H9 (cell line): ENCODE measurements around the gene LARP4. TPM values are rescaled to one million over a fixed set of nuclear protein-coding genes. Genes with fewer than 3 reads are reported as not detected.

ENCODE experiments used
- DNase-seq: peaks from one replicate; pipeline ENCODE4 v3.0.0-alpha.2; 2017
- H2AFZ ChIP-seq: one replicate; pipeline ENCODE4 v1.6.1; 2013; ENCODE audit warnings: mild to moderate bottlenecking, low read length, control low read depth, moderate library complexity
- H2AK5ac ChIP-seq: 2 replicates; pipeline ENCODE4 v1.6.1; 2013; ENCODE audit warnings: low read length, control low read depth, mixed read lengths; ENCODE audit not compliant: insufficient read length
- H2BK120ac ChIP-seq: one replicate; pipeline ENCODE4 v1.6.1; 2013; ENCODE audit warnings: low read depth, mild to moderate bottlenecking, low read length, control low read depth, inconsistent platforms; ENCODE audit not compliant: poor library complexity, severe bottlenecking
- H2BK12ac ChIP-seq: 2 replicates; pipeline ENCODE4 v1.6.1; 2013; ENCODE audit warnings: low read length, control low read depth, mixed read lengths, low read depth; ENCODE audit not compliant: insufficient read length
- H2BK15ac ChIP-seq: 2 replicates; pipeline ENCODE4 v1.6.1; 2013; ENCODE audit warnings: low read depth, low read length, control low read depth
- H2BK20ac ChIP-seq: one replicate; pipeline ENCODE4 v1.6.1; 2013; ENCODE audit warnings: low read depth, mild to moderate bottlenecking, low read length, control low read depth, inconsistent platforms; ENCODE audit not compliant: poor library complexity, severe bottlenecking
- H2BK5ac ChIP-seq: 2 replicates; pipeline ENCODE4 v1.6.1; 2013; ENCODE audit warnings: low read length, control low read depth, mixed read lengths; ENCODE audit not compliant: insufficient read length
- H3K14ac ChIP-seq: 2 replicates; pipeline ENCODE4 v1.6.1; 2013; ENCODE audit warnings: low read length, control low read depth; ENCODE audit not compliant: insufficient read depth
- H3K18ac ChIP-seq: 2 replicates; pipeline ENCODE4 v1.6.1; 2013; ENCODE audit warnings: low read depth, mild to moderate bottlenecking, mixed read lengths, low read length, control low read depth; ENCODE audit not compliant: insufficient read length
- H3K23ac ChIP-seq: 2 replicates; pipeline ENCODE4 v1.6.1; 2013; ENCODE audit warnings: low read length, control low read depth, mixed read lengths, low read depth; ENCODE audit not compliant: insufficient read length
- H3K23me2 ChIP-seq: 2 replicates; pipeline ENCODE4 v1.6.1; 2013; ENCODE audit warnings: low read depth, mild to moderate bottlenecking, mixed read lengths, low read length, control low read depth; ENCODE audit not compliant: insufficient read length, poor library complexity, severe bottlenecking
- H3K27ac ChIP-seq: 2 replicates; pipeline ENCODE4 v1.5.1; 2013; ENCODE audit warnings: low read length, control low read depth, mixed read lengths, low read depth; ENCODE audit not compliant: insufficient read length
- H3K27me3 ChIP-seq: 2 replicates; pipeline ENCODE4 v1.6.1; 2013; ENCODE audit warnings: low read length, control low read depth, inconsistent platforms; ENCODE audit not compliant: insufficient read depth
- H3K4ac ChIP-seq: 2 replicates; pipeline ENCODE4 v1.6.1; 2013; ENCODE audit warnings: low read depth, mild to moderate bottlenecking, control low read depth, inconsistent platforms, low read length, moderate library complexity
- H3K4me1 ChIP-seq: 2 replicates; pipeline ENCODE4 v1.6.1; 2013; ENCODE audit warnings: low read length, control low read depth, inconsistent platforms; ENCODE audit not compliant: insufficient read depth
- H3K4me2 ChIP-seq: 2 replicates; pipeline ENCODE4 v1.6.1; 2013; ENCODE audit warnings: low read length, control low read depth, mixed read lengths; ENCODE audit not compliant: insufficient read length, insufficient read depth
- H3K56ac ChIP-seq: 2 replicates; pipeline ENCODE4 v1.6.1; 2013; ENCODE audit warnings: low read depth, mild to moderate bottlenecking, mixed read lengths, low read length, control low read depth; ENCODE audit not compliant: insufficient read length
- H3K79me1 ChIP-seq: 2 replicates; pipeline ENCODE4 v1.6.1; 2013; ENCODE audit warnings: low read depth, mild to moderate bottlenecking, moderate library complexity, low read length, control low read depth, inconsistent platforms; ENCODE audit not compliant: insufficient read depth, poor library complexity, severe bottlenecking
- H3K79me2 ChIP-seq: 2 replicates; pipeline ENCODE4 v1.6.1; 2013; ENCODE audit warnings: low read length, control low read depth, inconsistent platforms; ENCODE audit not compliant: insufficient read depth
- H3K9ac ChIP-seq: 2 replicates; pipeline ENCODE4 v1.6.1; 2013; ENCODE audit warnings: low read length, control low read depth, mixed read lengths; ENCODE audit not compliant: insufficient read length; ENCODE audit errors: extremely low read depth
- H3K9me3 ChIP-seq: one replicate; pipeline ENCODE4 v1.6.1; 2013; ENCODE audit warnings: low read depth, low read length, inconsistent platforms; ENCODE audit not compliant: control insufficient read depth
- H3T11ph ChIP-seq: one replicate; pipeline ENCODE4 v1.6.1; 2013; ENCODE audit warnings: mild to moderate bottlenecking, low read length, control low read depth, inconsistent platforms
- H4K20me1 ChIP-seq: one replicate; pipeline ENCODE4 v1.6.1; 2013; ENCODE audit not compliant: control insufficient read depth, insufficient read length, insufficient read depth
- H4K5ac ChIP-seq: 2 replicates; pipeline ENCODE4 v1.6.1; 2013; ENCODE audit warnings: low read depth, mild to moderate bottlenecking, mixed read lengths, low read length, control low read depth; ENCODE audit not compliant: insufficient read length
- H4K8ac ChIP-seq: replicated peaks from 2 replicates; pipeline ENCODE4 v1.6.1; 2013; ENCODE audit warnings: low read length, control low read depth, mixed read lengths, low read depth; ENCODE audit not compliant: insufficient read length
- H4K91ac ChIP-seq: 2 replicates; pipeline ENCODE4 v1.6.1; 2013; ENCODE audit warnings: low read depth, mild to moderate bottlenecking, moderate library complexity, mixed read lengths, low read length, control low read depth; ENCODE audit not compliant: insufficient read length
- H3K27ac Mint-ChIP-seq, 3 experiments: 2 replicates in 2 of 3; 3 replicates in 1 of 3; pipeline ENCODE4 v1.8.0; 2020 to 2021; ENCODE audit warnings: mixed read lengths in 3 of 3, mild to moderate bottlenecking in 1 of 3, moderate library complexity in 1 of 3
- H3K27me3 Mint-ChIP-seq: 2 replicates; pipeline ENCODE4 v1.8.0; 2021; ENCODE audit warnings: low read depth, mild to moderate bottlenecking, moderate library complexity, mixed read lengths
- H3K36me3 Mint-ChIP-seq, 3 experiments: 2 replicates in 2 of 3; 3 replicates in 1 of 3; pipeline ENCODE4 v1.8.0; 2020 to 2021; ENCODE audit warnings: low read depth in 3 of 3, mixed read lengths in 3 of 3; ENCODE audit not compliant: insufficient read depth in 1 of 3
- H3K4me1 Mint-ChIP-seq, 2 experiments: 2 replicates each; pipeline ENCODE4 v1.8.0; 2020; ENCODE audit warnings: mixed read lengths in 2 of 2
- H3K4me3 Mint-ChIP-seq, 2 experiments: 2 replicates in 1 of 2; 3 replicates in 1 of 2; pipeline ENCODE4 v1.8.0; 2020 to 2021; ENCODE audit warnings: mild to moderate bottlenecking in 2 of 2, mixed read lengths in 2 of 2, moderate library complexity in 1 of 2
- H3K9me3 Mint-ChIP-seq, 2 experiments: 2 replicates in 1 of 2; 3 replicates in 1 of 2; pipeline ENCODE4 v1.8.0; 2020; ENCODE audit warnings: mild to moderate bottlenecking in 2 of 2, mixed read lengths in 2 of 2, moderate library complexity in 1 of 2
- CTCF ChIP-seq: fragments of 200-600 bp; sonication (generic); conservative IDR thresholded peaks from 3 replicates; pipeline ENCODE4 v1.8.0; 2021; ENCODE audit warnings: antibody characterized with exemption, mild to moderate bottlenecking
- WGBS: extraction: QIAGEN DNeasy Blood & Tissue Kit; methylation state at CpG from one replicate; pipeline ENCODE4 v1.1.7; 2013; ENCODE audit warnings: missing lambda C conversion rate, low lambda C conversion rate, mixed read lengths; ENCODE audit not compliant: insufficient read length; ENCODE audit errors: extremely low coverage; 5-methylcytosine and 5-hydroxymethylcytosine counted together
- total RNA-seq: library from RNA; stranded (reverse); gene quantifications from 2 replicates; pipeline ENCODE4 v1.2.1, GENCODE V29; 2021

LARP4 gene
- total RNA-seq, 1 experiment from 2014 or later = 82.3 TPM

- Histone ChIP-seq H3K9me3 (no peaks in the 10 kb centered on the region), H2BK20ac (no peak overlapping the region), H4K20me1 (no peaks in the 10 kb centered on the region), H3T11ph (no peak overlapping the region), H3K27me3 (no peaks in the 10 kb centered on the region), H3K4ac (no peak overlapping the region), H2BK15ac (no peak overlapping the region), H3K56ac (no peak overlapping the region), H3K18ac (no peak overlapping the region), H2BK5ac (no peak overlapping the region), H4K91ac (no peak overlapping the region), H4K8ac (no peak overlapping the region), H3K79me1 (no peaks in the 10 kb centered on the region), H3K4me1 (no peaks in the 10 kb centered on the region), H2AFZ (no peak overlapping the region), H3K9ac (no peak overlapping the region), H2BK12ac (no peak overlapping the region), H2AK5ac (no peak overlapping the region), H4K5ac (no peak overlapping the region), H3K27ac (no peak overlapping the region), H3K14ac (no peak overlapping the region), H3K23ac (no peak overlapping the region), H3K23me2 (peaks cover 10% of the 10 kb centered on the region), H3K4me2 (no peak overlapping the region), H3K79me2 (peaks cover 8% of the 10 kb centered on the region), H2BK120ac (no peak overlapping the region)
- Mint-ChIP-seq H3K4me1 (peaks cover under 1 to 4% of the 10 kb centered on the region in 2 experiments; a peak in 3 of 4 replicates), H3K36me3 (no peaks in the 10 kb centered on the region; a peak in 2 of 7 replicates), H3K27me3 (no peaks in the 10 kb centered on the region), H3K4me3 (no peak overlapping the region), H3K9me3 (no peaks in the 10 kb centered on the region; a peak in 1 of 5 replicates), H3K27ac (no peak overlapping the region)
- TF ChIP-seq CTCF = no peak
- DNase-seq = no peak
- WGBS = no CpG with 5 or more reads among the region's 3 CpGs
These were observed 3.5 kb upstream of the LARP4 start for GRCh38 chr12:50397117-50397650.
